Astrocyte of the spinal cord (primary cell): ENCODE results near the gene ZSCAN4.

Experiments used
- DNase-seq: peaks from one replicate; pipeline ENCODE4 v3.0.0; 2011; ENCODE audit warnings: low read depth, low spot score
- H3K4me3 ChIP-seq: 2 replicates; pipeline ENCODE4 v1.5.1; 2011; ENCODE audit warnings: low read depth, mild to moderate bottlenecking, low read length, moderate library complexity
- in situ Hi-C: cut with HindIII; loops from 2 replicates; pipeline ENCODE4 v1.10.0; 2017; ENCODE audit warnings: low sequenced_read_pairs
- TF ChIP-seq, protein P1 (sequence below): IDR thresholded peaks from 2 replicates; pipeline ENCODE4 v1.5.1; 2012; ENCODE audit warnings: low read depth, mild to moderate bottlenecking, low read length, inconsistent platforms

Gene ZSCAN4

DNA sequence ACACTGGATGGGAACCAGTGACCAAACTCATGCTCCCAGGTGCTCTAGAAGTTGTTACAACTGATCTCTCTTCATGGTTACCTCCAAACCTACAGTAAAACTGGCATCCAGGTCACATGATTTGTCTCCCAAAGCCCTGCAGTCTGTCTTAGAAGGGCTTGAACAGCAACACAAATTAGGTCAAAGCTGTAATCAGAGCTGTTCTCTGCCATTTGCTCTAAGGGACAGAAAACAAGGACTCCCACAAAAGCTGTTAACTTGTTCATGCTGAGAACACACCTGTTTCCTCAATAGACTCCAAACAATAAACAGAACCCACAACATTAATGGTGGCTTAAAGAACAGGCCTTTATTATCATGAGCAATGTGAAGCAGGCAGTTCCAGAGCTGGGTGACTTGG is 50.7 kb downstream of the ZSCAN4 start:
- in situ Hi-C loops: no loop called here
- no peak overlapping the region for H3K4me3 ChIP-seq
- no peak for DNase-seq
- TF ChIP-seq, protein P1, sequence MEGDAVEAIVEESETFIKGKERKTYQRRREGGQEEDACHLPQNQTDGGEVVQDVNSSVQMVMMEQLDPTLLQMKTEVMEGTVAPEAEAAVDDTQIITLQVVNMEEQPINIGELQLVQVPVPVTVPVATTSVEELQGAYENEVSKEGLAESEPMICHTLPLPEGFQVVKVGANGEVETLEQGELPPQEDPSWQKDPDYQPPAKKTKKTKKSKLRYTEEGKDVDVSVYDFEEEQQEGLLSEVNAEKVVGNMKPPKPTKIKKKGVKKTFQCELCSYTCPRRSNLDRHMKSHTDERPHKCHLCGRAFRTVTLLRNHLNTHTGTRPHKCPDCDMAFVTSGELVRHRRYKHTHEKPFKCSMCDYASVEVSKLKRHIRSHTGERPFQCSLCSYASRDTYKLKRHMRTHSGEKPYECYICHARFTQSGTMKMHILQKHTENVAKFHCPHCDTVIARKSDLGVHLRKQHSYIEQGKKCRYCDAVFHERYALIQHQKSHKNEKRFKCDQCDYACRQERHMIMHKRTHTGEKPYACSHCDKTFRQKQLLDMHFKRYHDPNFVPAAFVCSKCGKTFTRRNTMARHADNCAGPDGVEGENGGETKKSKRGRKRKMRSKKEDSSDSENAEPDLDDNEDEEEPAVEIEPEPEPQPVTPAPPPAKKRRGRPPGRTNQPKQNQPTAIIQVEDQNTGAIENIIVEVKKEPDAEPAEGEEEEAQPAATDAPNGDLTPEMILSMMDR: no peak

DNA sequence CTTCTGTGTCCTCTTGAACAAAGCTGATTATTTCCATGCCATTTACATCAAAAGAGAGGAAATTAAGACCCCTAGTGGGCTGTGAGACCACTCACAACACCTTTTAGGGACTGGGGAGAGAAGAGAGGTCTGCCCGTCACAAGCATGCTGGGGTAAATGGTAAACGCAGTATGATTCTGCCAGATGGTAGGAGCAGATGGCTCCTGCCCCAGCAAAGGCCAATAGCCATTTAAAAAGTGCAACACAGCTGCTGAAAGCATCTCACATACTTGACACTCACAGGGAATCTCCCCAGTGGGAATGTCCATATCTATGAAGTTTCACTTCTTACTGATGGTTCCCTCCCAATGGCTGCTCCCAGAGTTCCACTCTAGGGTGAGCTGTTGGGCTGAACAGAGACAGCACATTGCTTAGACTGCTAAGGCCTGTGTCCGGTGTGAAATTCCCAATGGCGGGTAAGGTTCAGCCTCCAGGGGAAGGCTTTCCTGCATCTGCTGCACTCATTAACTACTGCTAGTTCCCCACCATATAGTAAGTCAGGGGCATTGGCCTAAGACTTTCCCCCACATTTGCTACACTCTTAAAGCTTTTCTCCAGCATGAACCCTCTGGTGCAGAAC is 51.3 kb downstream of the ZSCAN4 start:
- TF ChIP-seq, protein P1: no peak
- in situ Hi-C loops: no loop called here
- H3K4me3 ChIP-seq: no peak overlapping the region
- DNase-seq: no peak

DNA sequence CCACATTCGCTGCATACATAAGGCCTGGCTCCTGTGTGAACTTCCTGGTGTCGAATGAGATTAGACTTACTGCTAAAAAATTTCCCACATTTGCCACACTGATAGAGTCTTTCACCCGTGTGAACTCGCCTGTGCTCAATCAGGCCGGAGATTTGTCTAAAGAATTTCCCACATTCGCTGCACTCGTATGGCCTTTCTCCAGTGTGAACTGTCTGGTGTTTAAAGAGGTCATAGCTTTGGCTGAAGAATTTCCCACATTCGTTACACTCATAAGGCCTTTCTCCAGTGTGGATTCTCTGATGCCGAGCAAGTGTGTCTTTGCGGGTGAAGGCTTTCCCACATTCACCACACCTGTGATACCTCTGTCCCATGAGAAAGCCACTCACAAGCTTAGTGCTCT is 52.1 kb downstream of the ZSCAN4 start:
- in situ Hi-C loops: no loop called here
- no peak for DNase-seq
- TF ChIP-seq, protein P1: no peak
- no peak overlapping the region for H3K4me3 ChIP-seq
